ENCODE measurements around the gene CDC42BPG.

Gene CDC42BPG

DNA sequence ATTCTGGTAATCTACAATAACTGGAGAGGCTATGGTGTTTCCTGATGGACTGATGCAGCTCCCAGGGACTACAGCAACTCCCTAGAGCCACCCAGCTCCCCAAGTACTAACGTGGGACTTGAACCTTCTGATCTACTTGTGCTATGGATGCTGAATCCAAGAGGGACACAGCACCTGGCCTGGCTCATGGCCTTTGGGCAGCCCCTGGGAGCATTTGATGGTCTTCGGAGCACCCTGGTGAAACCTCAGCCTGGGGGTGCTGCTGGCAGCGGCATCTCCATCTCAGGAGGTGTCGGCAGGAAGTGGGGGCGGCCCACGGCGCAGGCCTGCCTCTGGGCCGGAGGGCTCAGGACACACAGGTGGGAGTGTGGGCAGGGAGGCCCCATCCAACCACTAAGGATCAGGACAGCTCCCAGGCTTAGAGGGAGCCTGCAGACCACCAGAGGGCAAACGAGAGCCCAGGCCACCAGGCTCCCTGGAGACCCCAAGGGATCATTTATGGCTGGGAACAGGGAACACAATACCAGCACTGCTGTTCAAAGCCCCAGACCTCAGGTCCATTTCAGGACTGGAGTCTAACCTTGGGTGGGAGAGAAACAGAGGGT lies 25.2 kb upstream of the CDC42BPG start:
- Histone ChIP-seq H3K27me3 (ENCODE audit: insufficient read depth, low read length) (no peaks in the 10 kb centered on the region), H3K9me3 (ENCODE audit: insufficient read depth, low read depth, low read length) (no peaks in the 10 kb centered on the region), H3K36me3 (ENCODE audit: insufficient read depth, low read depth, low read length) (peaks cover 26% of the 10 kb centered on the region), H3K27ac (ENCODE audit: low read length) (no peak overlapping the region), H3K4me3 (ENCODE audit: low read length) (no peak overlapping the region), H3K4me1 (ENCODE audit: insufficient read depth, low read length) (peaks cover 10% of the 10 kb centered on the region; the same call in 1 of the 2 replicates), H3K9ac (ENCODE audit: low read depth, low read length) (no peak overlapping the region)

DNA sequence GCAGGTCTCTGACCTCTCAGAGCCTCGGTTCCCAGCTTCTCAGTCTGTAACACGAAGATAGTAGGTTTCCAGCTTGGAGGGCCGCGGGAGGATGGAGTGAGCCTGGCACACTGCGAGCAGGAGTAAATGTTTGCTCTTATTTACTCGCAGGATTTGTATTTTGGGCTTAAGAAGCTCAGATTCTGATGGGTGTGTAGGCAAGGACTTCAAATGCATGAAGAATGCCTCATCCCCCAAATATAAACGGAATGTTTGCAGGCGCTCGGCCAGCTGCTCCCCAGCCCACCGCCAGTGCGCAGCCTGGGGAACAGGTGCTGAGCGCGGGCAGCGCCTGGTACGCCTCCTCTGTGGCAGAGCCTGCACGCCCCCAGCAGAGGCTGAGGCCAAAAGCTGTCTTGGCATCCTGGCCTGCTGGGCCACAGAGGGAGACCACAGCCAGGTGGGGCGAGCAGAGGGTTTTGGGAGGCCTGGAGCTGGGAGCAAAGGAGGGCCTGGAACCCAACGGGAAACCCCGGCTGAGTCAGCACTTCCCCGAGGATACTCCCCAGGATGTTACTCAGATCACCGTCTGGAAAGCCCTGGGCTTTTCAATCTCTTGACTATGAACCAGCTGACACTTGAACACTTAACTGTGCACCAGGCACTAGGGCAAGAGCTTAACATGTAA lies 24.6 kb upstream of the CDC42BPG start:
- Histone ChIP-seq H3K9ac (ENCODE audit: low read depth, low read length) (no peak overlapping the region), H3K9me3 (ENCODE audit: insufficient read depth, low read depth, low read length) (no peaks in the 10 kb centered on the region), H3K4me1 (ENCODE audit: insufficient read depth, low read length) (peaks cover 12% of the 10 kb centered on the region), H3K27me3 (ENCODE audit: insufficient read depth, low read length) (no peaks in the 10 kb centered on the region), H3K27ac (ENCODE audit: low read length) (no peak overlapping the region), H3K4me3 (ENCODE audit: low read length) (no peak overlapping the region), H3K36me3 (ENCODE audit: insufficient read depth, low read depth, low read length) (peaks cover 22% of the 10 kb centered on the region)

GRCh38 chr11:64867748-64868462 lies 23.5 kb upstream of the CDC42BPG start:
- no peak overlapping the region for H3K4me3 ChIP-seq (ENCODE audit: low read length)
- H3K9ac ChIP-seq (ENCODE audit: low read depth, low read length): no peak overlapping the region
- no peak overlapping the region for H3K27ac ChIP-seq (ENCODE audit: low read length)
- H3K9me3 ChIP-seq (ENCODE audit: insufficient read depth, low read depth, low read length): no peaks in the 10 kb centered on the region
- no peaks in the 10 kb centered on the region for H3K27me3 ChIP-seq (ENCODE audit: insufficient read depth, low read length)
- peaks cover 22% of the 10 kb centered on the region for H3K4me1 ChIP-seq (ENCODE audit: insufficient read depth, low read length)
- H3K36me3 ChIP-seq (ENCODE audit: insufficient read depth, low read depth, low read length): peaks cover 16% of the 10 kb centered on the region

DNA sequence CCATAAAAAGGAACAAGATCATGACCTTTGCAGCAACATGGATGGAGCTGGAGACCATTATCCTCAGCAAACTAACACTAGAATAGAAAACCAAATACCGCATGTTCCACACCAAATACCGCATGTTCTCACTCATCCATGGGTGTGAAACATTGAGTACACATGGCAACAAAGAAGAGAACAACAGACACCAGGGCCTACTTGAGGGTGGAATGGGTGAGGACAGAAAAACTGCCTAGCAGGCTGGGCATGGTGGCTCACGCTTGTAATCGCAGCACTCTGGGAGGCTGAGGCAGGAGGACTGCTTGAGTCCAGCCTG lies 21.7 kb upstream of the CDC42BPG start:
- peaks cover 23% of the 10 kb centered on the region for H3K4me1 ChIP-seq (ENCODE audit: insufficient read depth, low read length)
- no peaks in the 10 kb centered on the region for H3K27me3 ChIP-seq (ENCODE audit: insufficient read depth, low read length)
- H3K36me3 ChIP-seq (ENCODE audit: insufficient read depth, low read depth, low read length): peaks cover 2% of the 10 kb centered on the region; the same call in 1 of the 2 replicates
- no peak overlapping the region for H3K27ac ChIP-seq (ENCODE audit: low read length)
- no peak overlapping the region for H3K4me3 ChIP-seq (ENCODE audit: low read length)
- H3K9ac ChIP-seq (ENCODE audit: low read depth, low read length): no peak overlapping the region
- no peaks in the 10 kb centered on the region for H3K9me3 ChIP-seq (ENCODE audit: insufficient read depth, low read depth, low read length)

- 0 out of 2 replicates have a peak overlapping the region, but pooled peaks have one; percentile 29 for H3K9ac ChIP-seq (ENCODE audit: low read depth, low read length)
- no peaks in the 10 kb centered on the region for H3K27me3 ChIP-seq (ENCODE audit: insufficient read depth, low read length)
- no peaks in the 10 kb centered on the region for H3K9me3 ChIP-seq (ENCODE audit: insufficient read depth, low read depth, low read length)
- H3K4me3 ChIP-seq (ENCODE audit: low read length): no peak overlapping the region
- no peak overlapping the region for H3K27ac ChIP-seq (ENCODE audit: low read length)
- peaks cover 23% of the 10 kb centered on the region for H3K4me1 ChIP-seq (ENCODE audit: insufficient read depth, low read length)
- H3K36me3 ChIP-seq (ENCODE audit: insufficient read depth, low read depth, low read length): no peaks in the 10 kb centered on the region
Observed at GRCh38 chr11:64865286-64866172, 21.1 kb upstream of the CDC42BPG start.

DNA sequence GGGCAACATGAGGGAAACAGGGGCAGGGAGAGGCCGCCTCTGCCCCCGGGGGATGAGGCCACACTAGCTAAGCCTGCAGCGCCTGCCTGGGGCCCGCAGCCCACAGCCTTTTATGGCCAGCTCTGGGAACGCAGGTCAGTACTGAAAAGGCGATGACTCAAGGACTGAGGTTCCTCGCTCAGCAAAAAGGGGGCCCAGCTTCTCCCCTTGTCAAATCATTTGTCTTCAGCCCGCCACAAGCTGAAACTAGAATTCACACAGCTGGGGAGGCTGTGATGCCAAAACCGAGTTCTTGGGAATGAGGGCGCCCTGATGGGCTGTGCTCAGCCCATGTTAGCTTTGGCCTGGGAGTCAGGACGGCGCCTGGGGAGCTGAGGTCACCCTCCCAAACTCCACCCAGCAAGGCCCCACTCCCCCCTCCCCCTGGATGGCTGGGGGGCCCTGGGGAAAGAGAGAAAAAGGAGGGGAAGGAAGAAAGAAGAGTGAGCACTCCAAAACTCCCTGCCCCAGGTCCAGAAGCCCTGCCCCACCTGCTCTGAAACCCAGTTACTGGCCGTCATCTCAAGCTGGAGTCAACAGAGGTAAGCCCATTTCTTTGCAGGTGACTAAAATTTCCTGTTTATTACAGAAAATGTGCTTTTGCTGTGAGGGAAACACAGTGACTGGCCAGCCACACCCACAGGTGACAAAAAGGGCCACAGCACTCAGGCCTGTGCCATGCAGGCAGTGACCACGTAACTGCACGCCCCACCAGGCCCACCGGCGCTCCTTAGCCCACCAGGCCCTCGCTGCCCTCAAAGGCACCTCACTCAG lies 20.2 kb upstream of the CDC42BPG start:
- Histone ChIP-seq H3K27ac (ENCODE audit: low read length) (peak overlapping the region; percentile 27), H3K4me3 (ENCODE audit: low read length) (no peak overlapping the region), H3K9ac (ENCODE audit: low read depth, low read length) (peak overlapping the region; percentile 49; the same call in 1 of the 2 replicates), H3K4me1 (ENCODE audit: insufficient read depth, low read length) (peaks cover 19% of the 10 kb centered on the region), H3K36me3 (ENCODE audit: insufficient read depth, low read depth, low read length) (no peaks in the 10 kb centered on the region), H3K27me3 (ENCODE audit: insufficient read depth, low read length) (no peaks in the 10 kb centered on the region), H3K9me3 (ENCODE audit: insufficient read depth, low read depth, low read length) (no peaks in the 10 kb centered on the region)

- Histone ChIP-seq H3K4me1 (ENCODE audit: insufficient read depth, low read length) (peaks cover 17% of the 10 kb centered on the region; the same call in 1 of the 2 replicates), H3K27ac (ENCODE audit: low read length) (peak overlapping the region; percentile 27), H3K4me3 (ENCODE audit: low read length) (no peak overlapping the region), H3K36me3 (ENCODE audit: insufficient read depth, low read depth, low read length) (no peaks in the 10 kb centered on the region), H3K27me3 (ENCODE audit: insufficient read depth, low read length) (no peaks in the 10 kb centered on the region), H3K9me3 (ENCODE audit: insufficient read depth, low read depth, low read length) (no peaks in the 10 kb centered on the region), H3K9ac (ENCODE audit: low read depth, low read length) (peak overlapping the region; percentile 49)
Observed at GRCh38 chr11:64864135-64864472, 19.7 kb upstream of the CDC42BPG start.

DNA sequence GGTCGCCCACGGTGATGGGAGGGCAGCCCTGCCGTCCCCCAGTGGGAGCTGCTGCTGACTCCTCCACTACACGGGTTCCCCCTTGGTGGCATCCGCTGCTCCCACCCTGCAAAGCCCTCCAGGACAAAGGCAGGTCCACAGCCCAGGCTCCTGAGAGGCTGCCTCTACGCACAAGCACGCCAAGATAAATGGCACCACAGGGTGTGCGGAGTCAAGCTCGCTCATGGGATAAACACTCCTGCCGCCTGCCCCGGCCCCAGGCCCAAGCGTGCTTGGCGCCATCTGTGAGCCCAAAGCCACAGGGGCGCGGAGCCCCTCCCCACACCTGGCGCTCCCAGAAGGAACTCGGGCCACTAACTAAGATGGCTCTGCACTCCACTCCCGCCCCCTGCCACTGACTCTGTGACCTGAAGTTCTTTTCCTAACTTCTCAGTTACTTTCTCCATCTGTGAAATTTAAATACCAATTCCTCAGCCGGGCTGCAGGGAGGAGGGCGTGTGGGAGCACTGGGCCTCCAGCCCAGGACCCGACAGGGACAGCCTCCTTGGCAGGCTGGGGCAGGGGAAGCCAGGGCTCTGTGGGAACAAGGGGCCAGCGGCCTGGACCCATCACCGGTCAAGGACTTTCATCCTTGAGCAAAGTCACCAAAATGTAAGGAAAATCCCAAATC lies 19.1 kb upstream of the CDC42BPG start:
- H3K4me1 ChIP-seq (ENCODE audit: insufficient read depth, low read length): peaks cover 17% of the 10 kb centered on the region; the same call in 1 of the 2 replicates
- H3K36me3 ChIP-seq (ENCODE audit: insufficient read depth, low read depth, low read length): peaks cover 1% of the 10 kb centered on the region; the same call in 1 of the 2 replicates
- H3K4me3 ChIP-seq (ENCODE audit: low read length): no peak overlapping the region
- H3K27ac ChIP-seq (ENCODE audit: low read length): no peak overlapping the region
- H3K9me3 ChIP-seq (ENCODE audit: insufficient read depth, low read depth, low read length): no peaks in the 10 kb centered on the region
- H3K9ac ChIP-seq (ENCODE audit: low read depth, low read length): peak overlapping the region; percentile 63
- no peaks in the 10 kb centered on the region for H3K27me3 ChIP-seq (ENCODE audit: insufficient read depth, low read length)

DNA sequence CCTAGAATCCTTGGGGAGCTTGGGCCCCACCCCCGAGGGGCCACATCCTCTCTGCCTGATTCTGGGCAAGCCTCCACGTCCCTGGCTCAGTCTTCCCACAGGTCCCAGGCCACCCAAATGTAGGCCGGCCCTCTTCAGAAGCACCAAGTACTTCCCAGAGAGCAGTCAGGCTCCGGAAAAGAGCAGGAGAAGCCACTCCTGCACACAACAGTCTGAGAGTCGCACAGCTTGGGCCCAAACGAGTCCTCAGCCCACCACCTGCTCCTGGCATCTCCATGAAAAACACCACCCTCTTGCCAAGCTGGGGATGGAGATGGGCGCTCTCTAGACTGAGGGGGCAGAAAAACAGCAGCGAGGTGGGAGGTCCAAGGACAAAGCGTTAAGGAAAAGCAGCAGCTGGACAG lies 18.5 kb upstream of the CDC42BPG start:
- peaks cover 17% of the 10 kb centered on the region; the same call in 1 of the 2 replicates for H3K4me1 ChIP-seq (ENCODE audit: insufficient read depth, low read length)
- no peak overlapping the region for H3K27ac ChIP-seq (ENCODE audit: low read length)
- no peaks in the 10 kb centered on the region for H3K27me3 ChIP-seq (ENCODE audit: insufficient read depth, low read length)
- peak overlapping the region; percentile 63; the same call in 1 of the 2 replicates for H3K9ac ChIP-seq (ENCODE audit: low read depth, low read length)
- no peaks in the 10 kb centered on the region for H3K9me3 ChIP-seq (ENCODE audit: insufficient read depth, low read depth, low read length)
- H3K4me3 ChIP-seq (ENCODE audit: low read length): no peak overlapping the region
- H3K36me3 ChIP-seq (ENCODE audit: insufficient read depth, low read depth, low read length): peaks cover 5% of the 10 kb centered on the region; the same call in 1 of the 2 replicates

- Histone ChIP-seq H3K9me3 (ENCODE audit: insufficient read depth, low read depth, low read length) (no peaks in the 10 kb centered on the region), H3K4me1 (ENCODE audit: insufficient read depth, low read length) (peaks cover 17% of the 10 kb centered on the region; the same call in 1 of the 2 replicates), H3K27ac (ENCODE audit: low read length) (no peak overlapping the region), H3K27me3 (ENCODE audit: insufficient read depth, low read length) (no peaks in the 10 kb centered on the region), H3K9ac (ENCODE audit: low read depth, low read length) (no peak overlapping the region), H3K36me3 (ENCODE audit: insufficient read depth, low read depth, low read length) (peaks cover 5% of the 10 kb centered on the region; the same call in 1 of the 2 replicates), H3K4me3 (ENCODE audit: low read length) (no peak overlapping the region)
Observed at GRCh38 chr11:64861227-64861975, 16.9 kb upstream of the CDC42BPG start.

All from iPS-20b (cell line).